ENCODE results near the gene ZDHHC3.

ZDHHC3 gene

DNA sequence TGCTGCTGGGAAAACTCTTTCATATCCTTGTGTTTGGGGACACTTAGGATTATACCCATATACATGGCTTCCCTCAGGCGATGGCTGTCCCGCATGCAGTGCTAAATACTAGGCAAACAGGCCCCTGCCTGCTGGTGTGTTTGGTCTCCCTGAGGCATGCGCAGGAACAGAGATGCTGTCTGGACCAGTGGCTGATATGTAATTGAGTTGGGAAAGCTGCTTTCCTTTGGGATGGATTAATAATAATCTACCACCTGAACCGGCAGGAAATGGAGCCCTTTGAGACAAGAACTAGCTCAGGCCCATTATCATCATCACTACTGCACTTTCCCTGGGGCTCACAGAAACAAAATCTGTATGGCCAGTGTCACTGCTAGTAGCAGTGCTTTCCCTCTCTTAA lies 18.0 kb downstream of the ZDHHC3 start:
- H3K27ac ChIP-seq: no peak overlapping the region
- no peaks in the 10 kb centered on the region for H3K9me3 ChIP-seq
- H3K36me3 ChIP-seq: peaks cover 25% of the 10 kb centered on the region
- TF ChIP-seq, protein P1, sequence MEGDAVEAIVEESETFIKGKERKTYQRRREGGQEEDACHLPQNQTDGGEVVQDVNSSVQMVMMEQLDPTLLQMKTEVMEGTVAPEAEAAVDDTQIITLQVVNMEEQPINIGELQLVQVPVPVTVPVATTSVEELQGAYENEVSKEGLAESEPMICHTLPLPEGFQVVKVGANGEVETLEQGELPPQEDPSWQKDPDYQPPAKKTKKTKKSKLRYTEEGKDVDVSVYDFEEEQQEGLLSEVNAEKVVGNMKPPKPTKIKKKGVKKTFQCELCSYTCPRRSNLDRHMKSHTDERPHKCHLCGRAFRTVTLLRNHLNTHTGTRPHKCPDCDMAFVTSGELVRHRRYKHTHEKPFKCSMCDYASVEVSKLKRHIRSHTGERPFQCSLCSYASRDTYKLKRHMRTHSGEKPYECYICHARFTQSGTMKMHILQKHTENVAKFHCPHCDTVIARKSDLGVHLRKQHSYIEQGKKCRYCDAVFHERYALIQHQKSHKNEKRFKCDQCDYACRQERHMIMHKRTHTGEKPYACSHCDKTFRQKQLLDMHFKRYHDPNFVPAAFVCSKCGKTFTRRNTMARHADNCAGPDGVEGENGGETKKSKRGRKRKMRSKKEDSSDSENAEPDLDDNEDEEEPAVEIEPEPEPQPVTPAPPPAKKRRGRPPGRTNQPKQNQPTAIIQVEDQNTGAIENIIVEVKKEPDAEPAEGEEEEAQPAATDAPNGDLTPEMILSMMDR (IDR thresholded peaks at IDR 0.05): no peak
- no peak overlapping the region for H3K4me3 ChIP-seq (ENCODE audit: low read depth in 1 of 2, low read length in 1 of 2)
- no peaks in the 10 kb centered on the region for H3K27me3 ChIP-seq
- peaks cover 75% of the 10 kb centered on the region in 2 experiments for H3K4me1 ChIP-seq (ENCODE audit: control insufficient read depth in 1 of 2, insufficient read depth in 1 of 2, low read depth in 1 of 2, low read length in 1 of 2)

DNA sequence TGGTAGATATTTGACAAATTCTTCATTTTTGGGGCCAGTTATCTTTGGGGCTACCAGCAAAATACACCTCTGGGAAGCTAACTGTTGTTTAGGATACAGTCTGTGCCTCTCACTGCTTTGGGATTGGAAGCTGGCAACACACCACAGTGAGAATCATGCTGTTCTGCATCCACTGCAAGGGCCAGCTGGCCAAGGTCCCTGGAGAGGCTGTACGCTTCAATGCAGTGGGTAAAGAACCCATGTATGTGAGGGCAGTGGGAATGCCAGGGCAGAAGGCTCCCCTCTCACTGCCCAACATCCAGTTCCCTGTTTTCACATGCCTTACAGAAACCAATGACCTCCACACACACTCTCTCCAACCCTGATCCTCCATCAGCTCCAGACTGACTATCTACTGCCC lies 20.1 kb downstream of the ZDHHC3 start:
- Histone ChIP-seq H3K9me3 (no peaks in the 10 kb centered on the region), H3K4me3 (ENCODE audit: low read depth in 1 of 2, low read length in 1 of 2) (no peak overlapping the region), H3K27ac (peak overlapping the region; percentile 93), H3K36me3 (peaks cover 25% of the 10 kb centered on the region), H3K4me1 (ENCODE audit: control insufficient read depth in 1 of 2, insufficient read depth in 1 of 2, low read depth in 1 of 2, low read length in 1 of 2) (peaks cover 62 to 63% of the 10 kb centered on the region in 2 experiments), H3K27me3 (no peaks in the 10 kb centered on the region)
- TF ChIP-seq, protein P1 (IDR thresholded peaks at IDR 0.05): no peak

DNA sequence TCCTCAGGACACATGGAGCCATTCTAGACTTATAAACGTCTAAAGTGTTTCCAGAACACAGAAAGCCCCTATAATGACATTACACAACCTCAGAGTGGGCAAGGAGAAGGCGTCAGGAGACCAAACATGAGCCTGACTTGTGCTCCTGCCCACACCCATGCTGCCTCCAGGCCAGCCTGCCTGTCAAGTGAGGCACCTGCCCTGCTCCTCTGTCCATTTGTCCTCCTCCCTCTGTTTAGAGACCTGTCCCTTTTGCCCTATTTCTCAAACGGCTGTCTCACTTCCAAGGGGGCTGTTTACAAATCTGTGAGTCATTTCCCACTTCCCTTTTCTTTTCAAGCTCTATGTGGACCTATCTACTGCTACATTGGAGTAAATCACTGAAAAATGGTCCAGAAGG lies 21.0 kb downstream of the ZDHHC3 start:
- no peaks in the 10 kb centered on the region for H3K9me3 ChIP-seq
- peaks cover 53 to 54% of the 10 kb centered on the region in 2 experiments for H3K4me1 ChIP-seq (ENCODE audit: control insufficient read depth in 1 of 2, insufficient read depth in 1 of 2, low read depth in 1 of 2, low read length in 1 of 2)
- H3K36me3 ChIP-seq: peaks cover 25% of the 10 kb centered on the region
- peak overlapping the region; percentile 38 to 39 for H3K4me3 ChIP-seq (ENCODE audit: low read depth in 1 of 2, low read length in 1 of 2)
- no peaks in the 10 kb centered on the region for H3K27me3 ChIP-seq
- TF ChIP-seq, protein P1 (IDR thresholded peaks at IDR 0.05): no peak
- H3K27ac ChIP-seq: peak overlapping the region; percentile 93

DNA sequence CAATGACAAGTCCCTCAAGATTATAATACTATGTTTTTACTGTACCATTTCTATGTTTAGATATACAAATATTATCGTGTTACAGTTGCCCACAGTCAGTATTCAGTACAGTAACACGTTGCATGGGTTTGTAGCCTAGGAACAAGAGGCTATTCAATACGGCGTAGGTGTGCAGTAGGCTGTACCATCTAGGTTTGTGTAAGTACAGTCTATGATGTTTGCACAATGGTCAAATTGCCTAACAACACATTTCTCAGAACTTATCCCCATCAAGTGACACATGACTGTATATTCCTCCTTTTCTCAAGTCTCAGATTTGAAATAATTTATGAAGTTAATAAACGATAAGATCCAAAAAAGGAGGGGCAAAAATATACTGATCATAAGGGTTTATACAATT lies 21.7 kb downstream of the ZDHHC3 start:
- peaks cover 23% of the 10 kb centered on the region for H3K36me3 ChIP-seq

DNA sequence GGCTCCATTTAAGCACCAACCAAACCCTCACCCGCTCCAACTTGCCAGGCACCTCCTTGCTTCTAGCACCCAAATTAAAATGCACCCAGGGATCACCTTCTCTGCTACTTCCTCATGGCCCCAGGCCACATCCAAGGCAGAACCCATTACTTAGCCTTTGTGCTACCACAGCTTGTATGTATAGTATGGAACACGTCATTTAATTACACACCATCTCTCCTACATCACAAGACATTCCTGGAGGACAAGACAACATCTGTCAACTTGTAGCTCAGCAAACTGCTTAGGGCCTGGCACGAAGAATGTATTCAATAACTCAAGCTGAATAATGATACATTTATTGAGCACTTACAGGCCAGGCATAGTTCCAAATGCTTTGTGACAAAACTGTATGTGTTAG lies 23.3 kb downstream of the ZDHHC3 start:
- H3K9me3 ChIP-seq: no peaks in the 10 kb centered on the region
- peaks cover 7% of the 10 kb centered on the region for H3K36me3 ChIP-seq
- no peaks in the 10 kb centered on the region for H3K27me3 ChIP-seq
- H3K4me1 ChIP-seq (ENCODE audit: control insufficient read depth in 1 of 2, insufficient read depth in 1 of 2, low read depth in 1 of 2, low read length in 1 of 2): peaks cover 45 to 47% of the 10 kb centered on the region in 2 experiments
- no peak overlapping the region for H3K4me3 ChIP-seq (ENCODE audit: low read depth in 1 of 2, low read length in 1 of 2)
- TF ChIP-seq, protein P1 (IDR thresholded peaks at IDR 0.05): no peak
- H3K27ac ChIP-seq: peak overlapping the region; percentile 93

More for the DNA sequence above, 21.7 kb downstream of the ZDHHC3 start:
- Histone ChIP-seq H3K9me3 (no peaks in the 10 kb centered on the region), H3K4me3 (ENCODE audit: low read depth in 1 of 2, low read length in 1 of 2) (peak overlapping the region; percentile 38 to 39), H3K4me1 (ENCODE audit: control insufficient read depth in 1 of 2, insufficient read depth in 1 of 2, low read depth in 1 of 2, low read length in 1 of 2) (peaks cover 47 to 48% of the 10 kb centered on the region in 2 experiments), H3K27me3 (no peaks in the 10 kb centered on the region), H3K27ac (peak overlapping the region; percentile 93)
- TF ChIP-seq, protein P1 (IDR thresholded peaks at IDR 0.05): no peak
